Tibial nerve (tissue), 3 donors: Measurements from ENCODE around the gene CLDN12.

Experiments used
- POLR2A ChIP-seq, 2 donors: fragments of 450-650 bp; IDR thresholded peaks; one replicate each; pipeline ENCODE4 v1.6.1; 2017; ENCODE audit warnings: antibody characterized with exemption in 2 of 2, mild to moderate bottlenecking in 2 of 2, moderate library complexity in 2 of 2
- TF ChIP-seq, protein P1 (sequence below), 5 experiments: fragments of 200-600 bp in 3 of 5; fragments of 450-650 bp in 2 of 5; sonication (generic) in 3 of 5; IDR thresholded peaks; one replicate each; pipeline ENCODE4 v1.5.1; 2016 to 2019; ENCODE audit warnings: antibody characterized with exemption in 5 of 5, mild to moderate bottlenecking in 3 of 5, moderate library complexity in 2 of 5

DNA sequence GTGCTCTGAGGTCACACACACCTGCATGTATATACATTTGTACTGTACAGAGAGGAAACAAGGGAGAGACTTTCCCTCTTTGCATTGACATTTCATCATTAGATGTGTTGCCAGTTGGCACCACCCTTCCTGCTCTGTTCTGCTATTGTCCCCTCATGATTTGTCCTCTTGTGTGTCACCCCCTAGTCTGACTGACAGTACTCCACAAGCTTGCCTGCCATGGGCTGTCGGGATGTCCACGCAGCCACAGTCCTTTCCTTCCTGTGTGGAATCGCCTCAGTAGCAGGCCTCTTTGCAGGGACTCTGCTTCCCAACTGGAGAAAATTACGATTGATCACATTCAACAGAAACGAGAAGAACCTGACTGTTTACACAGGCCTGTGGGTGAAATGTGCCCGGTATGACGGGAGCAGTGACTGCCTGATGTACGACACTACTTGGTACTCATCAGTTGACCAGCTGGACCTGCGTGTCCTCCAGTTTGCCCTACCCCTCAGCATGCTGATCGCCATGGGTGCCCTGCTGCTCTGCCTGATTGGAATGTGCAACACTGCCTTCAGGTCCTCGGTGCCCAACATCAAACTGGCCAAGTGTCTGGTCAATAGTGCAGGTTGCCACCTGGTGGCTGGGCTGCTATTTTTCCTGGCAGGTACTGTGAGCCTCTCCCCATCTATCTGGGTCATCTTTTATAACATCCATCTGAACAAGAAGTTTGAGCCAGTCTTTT lies 9.4 kb downstream of the CLDN12 start:
- TF ChIP-seq, protein P1, sequence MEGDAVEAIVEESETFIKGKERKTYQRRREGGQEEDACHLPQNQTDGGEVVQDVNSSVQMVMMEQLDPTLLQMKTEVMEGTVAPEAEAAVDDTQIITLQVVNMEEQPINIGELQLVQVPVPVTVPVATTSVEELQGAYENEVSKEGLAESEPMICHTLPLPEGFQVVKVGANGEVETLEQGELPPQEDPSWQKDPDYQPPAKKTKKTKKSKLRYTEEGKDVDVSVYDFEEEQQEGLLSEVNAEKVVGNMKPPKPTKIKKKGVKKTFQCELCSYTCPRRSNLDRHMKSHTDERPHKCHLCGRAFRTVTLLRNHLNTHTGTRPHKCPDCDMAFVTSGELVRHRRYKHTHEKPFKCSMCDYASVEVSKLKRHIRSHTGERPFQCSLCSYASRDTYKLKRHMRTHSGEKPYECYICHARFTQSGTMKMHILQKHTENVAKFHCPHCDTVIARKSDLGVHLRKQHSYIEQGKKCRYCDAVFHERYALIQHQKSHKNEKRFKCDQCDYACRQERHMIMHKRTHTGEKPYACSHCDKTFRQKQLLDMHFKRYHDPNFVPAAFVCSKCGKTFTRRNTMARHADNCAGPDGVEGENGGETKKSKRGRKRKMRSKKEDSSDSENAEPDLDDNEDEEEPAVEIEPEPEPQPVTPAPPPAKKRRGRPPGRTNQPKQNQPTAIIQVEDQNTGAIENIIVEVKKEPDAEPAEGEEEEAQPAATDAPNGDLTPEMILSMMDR (IDR thresholded peaks at IDR 0.05) = no peak
- no peak for TF ChIP-seq POLR2A (IDR thresholded peaks at IDR 0.05)
